SIG-M5 (cell line): Measurements from ENCODE around the gene RAB3A.
A peak's percentile ranks its signal among the peaks of the same experiment; 100 is the strongest.

ENCODE experiments used
- DNase-seq: peaks from one replicate; lab custom pipeline; 2025; lab: John Stamatoyannopoulos, UW

RAB3A gene, protein sequence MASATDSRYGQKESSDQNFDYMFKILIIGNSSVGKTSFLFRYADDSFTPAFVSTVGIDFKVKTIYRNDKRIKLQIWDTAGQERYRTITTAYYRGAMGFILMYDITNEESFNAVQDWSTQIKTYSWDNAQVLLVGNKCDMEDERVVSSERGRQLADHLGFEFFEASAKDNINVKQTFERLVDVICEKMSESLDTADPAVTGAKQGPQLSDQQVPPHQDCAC

DNA sequence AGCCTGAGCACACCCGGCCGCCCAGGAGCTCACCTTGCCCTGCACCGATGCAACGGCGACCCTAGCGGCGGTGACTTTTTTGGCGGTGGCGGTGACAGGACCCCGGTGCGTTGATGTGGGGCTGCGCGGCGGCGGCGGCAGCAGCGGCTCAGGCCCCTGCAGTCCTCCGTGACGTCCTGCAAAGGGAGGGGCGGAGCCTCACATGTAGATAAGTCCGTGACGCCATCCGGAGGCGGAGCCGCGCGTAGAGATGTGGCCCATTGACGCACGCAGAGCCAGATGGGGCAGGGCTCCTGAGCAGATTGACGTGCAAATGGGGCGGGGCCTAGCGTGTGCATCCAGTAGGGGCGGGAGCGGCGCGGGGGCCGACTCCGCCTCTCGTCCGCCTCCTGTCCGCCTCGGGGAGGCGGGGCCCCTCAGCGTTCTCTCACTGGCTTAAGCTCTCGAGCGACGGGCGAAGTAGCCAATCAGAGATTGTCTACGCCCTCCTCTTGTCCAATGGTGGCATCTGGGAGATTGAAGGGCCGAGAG is at the start of gene RAB3A:
Gene RAB3A (minus strand): TSS at position 180 of the 531 bp plus-strand sequence. CDS start 1,302 bp downstream, outside the sequence.
- peak; percentile 92 for DNase-seq

DNA sequence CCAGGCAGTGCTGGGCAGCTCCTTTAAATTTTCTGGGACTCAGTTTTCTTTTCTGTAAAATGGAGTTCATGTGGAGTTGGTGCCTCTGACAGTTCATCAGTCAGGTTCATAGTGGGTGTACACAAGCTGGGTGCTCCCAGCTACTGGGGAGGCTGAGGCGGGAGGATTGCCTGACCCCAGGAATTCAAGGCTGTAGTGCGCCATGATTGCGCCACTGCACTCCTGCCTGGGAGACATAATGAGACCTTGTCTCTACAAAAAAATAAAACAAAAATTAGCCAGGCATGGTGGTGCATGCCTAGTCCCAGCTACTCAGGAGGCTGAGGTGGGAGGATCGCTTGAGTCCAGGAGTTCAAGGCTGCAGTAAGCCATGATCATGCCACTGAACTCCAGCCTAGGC is 49.3 kb upstream of the RAB3A start:
- DNase-seq, result no peak

DNA sequence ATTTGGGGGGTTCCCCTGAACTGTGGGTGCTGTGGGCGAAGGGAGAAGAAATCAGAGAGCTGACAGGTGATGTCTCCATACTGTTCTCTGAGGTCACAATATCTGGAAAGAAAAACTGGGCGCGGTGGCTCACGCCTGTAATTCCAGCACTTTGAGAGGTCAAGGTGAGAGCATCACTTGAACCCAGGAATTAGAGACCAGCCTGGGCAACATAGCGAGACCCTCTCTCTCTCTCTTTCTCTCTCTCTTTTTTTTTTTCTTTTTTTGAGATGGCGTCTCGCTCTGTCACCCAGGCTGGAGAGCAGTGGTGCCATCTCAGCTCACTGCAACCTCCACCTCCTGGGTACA is 48.5 kb upstream of the RAB3A start:
- DNase-seq, result no peak

DNA sequence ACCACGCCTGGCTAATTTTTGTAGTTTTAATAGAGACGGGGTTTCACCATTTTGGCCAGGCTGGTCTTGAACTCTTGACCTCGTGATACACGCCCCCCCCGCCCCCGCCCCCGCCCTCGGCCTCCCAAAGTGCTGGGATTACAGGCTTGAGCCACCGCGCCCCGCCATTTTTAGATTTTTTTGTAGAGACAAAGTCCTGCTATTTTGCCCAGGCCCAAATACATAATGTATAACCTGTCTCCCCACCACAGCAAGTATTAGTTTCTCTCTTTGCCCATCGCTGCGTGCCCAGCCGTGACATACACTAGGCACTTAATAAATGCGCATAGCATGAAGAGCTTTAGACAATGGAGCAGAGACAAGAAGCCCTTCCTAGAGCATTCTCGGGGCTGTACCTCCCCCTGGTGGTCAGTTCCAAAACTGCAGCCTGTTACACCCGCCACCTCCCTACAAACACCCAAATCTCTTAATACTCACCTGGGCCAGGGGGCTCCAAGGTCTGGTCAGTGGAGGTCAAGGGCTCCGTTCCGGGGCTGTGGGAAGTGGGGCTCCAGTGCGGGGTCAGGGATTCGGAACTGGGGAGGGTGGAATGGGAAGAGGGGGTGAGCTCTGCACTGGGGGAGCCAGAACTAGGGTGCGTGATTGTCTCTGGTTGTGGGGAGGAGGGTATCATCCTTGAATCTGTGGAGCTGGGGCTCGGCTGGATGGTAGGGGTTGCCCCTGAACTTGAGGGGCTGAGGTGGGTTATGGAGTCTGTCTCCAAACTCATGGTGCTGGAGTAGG is 47.9 kb upstream of the RAB3A start:
- no peak for DNase-seq

DNA sequence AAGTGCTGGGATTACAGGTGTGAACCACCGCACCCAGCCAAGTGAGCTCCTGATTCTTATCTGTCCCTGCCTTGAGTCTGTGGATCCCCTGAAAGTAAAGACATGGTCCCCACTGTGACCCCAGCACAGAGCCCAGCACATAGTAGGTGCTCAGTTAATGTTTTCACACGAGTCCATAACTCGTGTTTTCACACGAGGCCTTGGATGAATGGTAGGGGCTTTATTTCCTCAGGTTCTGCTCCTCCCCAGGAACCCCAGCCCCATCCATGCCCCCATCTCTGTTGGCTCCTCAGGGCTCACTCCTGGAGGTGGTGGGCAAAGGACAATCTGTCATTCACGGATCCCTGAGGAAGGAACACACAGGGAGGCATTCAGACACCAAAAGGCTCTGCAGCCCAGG is 46.0 kb upstream of the RAB3A start:
- DNase-seq, result no peak

DNA sequence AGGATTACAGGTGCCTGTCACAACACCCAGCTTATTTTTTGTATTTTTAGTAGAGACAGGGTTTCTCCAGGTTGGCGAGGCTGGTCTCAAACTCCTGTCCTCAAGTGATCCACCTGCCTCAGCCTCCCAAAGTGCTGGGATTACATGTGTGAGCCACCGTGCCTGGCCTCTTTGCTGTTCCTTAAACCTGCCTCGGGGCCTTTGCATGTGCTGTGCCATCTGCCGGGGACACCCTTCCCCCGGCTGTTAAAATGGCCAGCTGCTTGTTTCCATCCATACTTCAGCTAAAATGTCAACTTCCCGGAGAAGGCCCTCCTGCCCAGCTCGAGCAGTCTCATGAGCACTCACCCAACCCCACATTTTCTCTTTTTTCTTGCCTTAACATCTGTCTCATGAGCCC is 41.5 kb upstream of the RAB3A start:
- DNase-seq, result no peak

DNA sequence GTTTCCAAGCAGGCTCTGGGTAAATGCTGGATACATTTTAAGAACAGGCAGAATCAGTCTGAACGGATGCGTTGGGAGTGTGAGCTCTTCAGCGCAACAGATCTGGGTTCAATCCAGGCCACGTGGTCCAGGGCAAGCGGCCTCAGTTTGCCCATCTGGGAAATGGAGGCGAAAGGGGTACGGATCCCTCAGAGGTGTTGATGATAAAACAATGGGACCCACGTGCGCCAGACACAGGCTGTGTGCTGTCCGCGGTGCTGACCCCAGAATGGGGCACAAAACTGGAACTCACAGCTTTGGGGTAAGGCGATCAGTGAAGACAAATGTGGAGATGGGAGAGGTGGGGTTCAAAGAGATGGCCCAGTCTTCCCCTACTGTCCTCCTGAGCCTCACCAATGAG is 35.5 kb upstream of the RAB3A start:
- DNase-seq, result no peak

DNA sequence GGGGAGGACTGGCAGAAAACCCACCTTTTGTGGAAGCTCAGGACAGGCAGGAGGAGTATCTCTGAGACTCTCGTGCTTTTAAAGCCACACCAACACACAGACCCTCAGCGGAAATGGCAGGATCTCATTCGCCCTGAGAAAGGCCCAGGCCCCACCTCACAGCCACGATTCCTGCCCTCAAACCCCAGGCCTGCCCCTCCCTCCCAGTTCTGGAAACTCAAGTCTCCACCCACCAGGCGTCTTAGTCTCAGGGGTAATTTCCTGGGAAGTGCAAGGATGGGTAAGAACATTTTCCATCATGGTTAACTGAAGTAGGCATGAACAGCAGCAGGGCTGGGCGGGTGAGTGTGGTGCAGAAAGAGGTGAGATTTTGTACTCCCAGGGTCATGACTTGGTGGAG is 30.4 kb upstream of the RAB3A start:
- DNase-seq, result no peak

DNA sequence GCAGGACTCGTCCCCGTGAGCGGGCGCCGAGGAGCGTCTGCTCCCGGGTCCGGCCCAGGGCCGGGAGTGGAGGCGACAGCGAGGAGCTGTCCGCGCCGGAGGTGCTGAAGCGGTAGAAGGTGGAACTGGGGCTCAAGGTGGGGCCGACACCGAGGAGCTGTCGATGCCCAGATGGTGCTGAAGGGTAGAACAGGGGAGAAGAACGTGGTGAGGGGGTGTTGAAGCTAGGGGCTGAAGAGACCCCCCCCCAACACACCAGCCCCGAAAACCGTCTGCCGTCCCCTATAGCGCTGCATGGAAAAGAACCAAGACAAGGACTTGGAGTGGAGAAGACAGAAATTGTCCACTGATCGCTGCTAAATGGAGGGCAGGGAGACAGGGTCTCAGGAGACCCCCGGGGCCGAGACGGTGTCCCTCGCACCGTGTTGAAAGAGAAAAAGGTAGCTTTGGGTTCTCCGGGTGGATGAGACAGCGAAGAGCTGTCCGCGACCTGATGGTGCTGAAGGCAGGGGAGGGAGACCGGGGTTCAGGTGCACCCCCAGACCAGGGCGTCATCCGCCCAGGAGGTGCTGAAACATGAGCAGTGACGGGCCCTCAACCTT is 29.5 kb upstream of the RAB3A start:
- DNase-seq, result no peak

DNA sequence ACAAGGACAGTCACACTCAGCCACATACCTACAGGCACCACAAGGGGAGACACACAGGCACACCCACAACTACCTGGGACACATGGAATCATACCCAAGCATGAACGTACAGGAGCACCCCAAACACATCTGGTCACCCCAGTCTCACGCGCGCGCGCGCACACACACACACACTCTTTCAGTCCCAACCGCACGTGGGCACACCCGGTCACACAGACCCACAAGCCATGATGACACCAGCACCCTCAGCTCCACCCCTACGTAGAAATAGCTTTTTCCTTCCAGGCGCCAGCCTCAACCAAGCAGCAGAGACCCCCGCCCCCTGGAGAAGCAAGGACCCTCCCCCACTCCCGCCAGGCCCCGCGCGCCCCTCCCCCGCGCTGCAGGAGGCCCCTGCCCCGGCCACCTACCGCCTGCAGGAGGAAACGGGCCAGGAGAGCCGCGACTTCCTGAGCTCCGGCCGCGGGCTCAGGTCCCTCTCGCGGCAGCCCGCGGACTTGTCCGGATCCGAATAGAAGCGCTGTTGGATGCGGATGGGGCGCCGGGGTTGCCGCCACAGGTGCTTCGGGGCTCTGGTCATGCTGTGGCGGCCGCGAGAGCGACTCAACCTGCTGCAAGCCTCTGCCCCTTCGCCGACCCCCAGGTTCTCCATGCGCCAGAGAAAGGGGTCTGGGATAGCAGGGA is 28.8 kb upstream of the RAB3A start:
- DNase-seq, result no peak

DNA sequence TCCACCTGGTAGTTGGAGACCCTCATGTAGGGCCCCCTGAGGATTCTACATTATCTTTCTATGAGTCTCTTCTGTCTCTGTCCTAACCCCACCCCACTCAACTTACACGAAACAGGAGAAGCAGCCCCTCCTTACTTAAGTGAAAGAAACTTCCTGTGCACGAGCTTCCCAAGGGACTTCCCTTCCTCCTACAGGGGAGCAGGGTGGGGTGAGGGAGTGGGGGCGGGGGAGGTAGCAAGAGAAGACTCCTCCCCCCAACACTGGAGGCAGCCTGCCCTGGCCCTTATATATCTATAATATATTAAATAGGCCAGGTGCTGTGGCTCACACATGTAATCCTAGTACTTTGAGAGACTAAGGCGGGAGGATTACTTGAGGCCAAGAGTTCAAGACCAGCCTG is 27.9 kb upstream of the RAB3A start:
- DNase-seq, result no peak

DNA sequence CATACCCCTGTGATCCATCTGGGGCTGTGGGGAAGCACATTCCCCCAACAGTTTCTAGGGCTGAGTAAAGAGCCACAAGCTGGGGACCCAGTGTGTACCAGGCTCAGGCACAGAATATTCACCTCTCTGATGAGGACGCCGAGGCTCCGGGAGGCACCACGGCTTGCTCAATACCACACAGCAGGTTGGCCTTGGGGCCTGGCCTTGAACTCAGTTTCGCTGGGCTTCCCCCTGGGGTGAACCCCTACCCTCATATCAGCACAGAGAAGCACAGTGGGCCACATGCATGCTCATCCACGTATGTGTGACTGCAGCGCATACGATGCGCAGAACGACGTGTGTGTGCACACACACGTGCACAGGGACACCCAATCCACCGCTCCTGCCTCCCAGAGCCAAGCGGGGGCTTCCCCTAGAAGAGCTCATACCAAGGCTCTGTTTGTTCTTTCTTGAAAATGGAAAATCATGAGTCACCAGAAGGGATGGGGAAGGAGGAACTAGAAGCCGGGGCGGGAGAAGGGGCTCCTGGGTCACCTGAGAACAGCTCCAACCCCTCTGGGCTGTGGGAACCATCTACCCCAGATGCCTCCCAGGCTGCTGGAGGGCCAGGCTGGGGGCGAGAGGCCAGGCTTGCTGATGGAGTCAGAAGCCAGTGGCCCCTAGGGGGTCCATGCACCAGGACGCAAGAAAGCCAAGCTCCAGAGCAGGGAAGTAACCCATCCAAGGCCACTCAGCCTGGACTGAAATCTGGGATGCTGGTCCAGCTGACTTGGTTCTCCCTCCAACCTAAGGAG is 27.3 kb upstream of the RAB3A start:
- no peak for DNase-seq

DNA sequence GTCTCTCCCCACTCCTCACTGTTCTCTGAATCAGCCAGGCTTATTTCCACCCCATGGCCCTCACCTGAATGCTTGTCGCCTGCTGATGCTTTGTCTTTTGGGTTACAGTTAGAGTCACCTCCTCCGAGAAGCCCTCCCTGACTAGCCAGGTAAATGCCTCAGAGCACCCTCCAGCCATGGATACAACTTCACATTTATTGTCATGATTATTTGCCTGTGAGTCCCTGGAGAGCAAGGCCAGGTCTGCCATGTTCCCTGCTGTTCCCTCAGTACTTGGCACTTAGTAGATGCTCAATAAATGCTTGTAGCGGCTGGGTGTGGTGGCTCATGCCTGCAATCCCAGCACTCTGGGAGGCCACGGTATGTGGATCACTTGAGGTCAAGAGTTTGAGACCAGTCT is 26.1 kb upstream of the RAB3A start:
- DNase-seq, result no peak

DNA sequence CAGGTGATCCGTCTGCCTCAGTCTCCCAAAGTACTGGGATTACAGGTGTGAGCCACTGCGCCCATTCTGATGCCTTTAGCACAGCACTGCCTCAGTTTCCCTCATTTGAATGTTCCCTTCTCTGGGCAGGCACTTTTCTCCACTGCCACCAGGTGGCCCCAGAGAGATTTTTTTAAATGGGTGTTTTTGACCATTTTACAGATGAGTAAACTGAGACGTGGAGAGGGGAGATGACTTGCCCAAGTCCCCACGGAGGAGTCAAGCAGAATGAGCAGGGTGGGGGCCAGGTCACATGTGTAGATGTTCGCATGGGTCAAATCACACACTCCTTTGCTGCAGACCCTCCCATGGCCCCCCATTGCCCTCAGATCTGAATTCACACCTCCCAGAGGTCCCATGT is 25.6 kb upstream of the RAB3A start:
- no peak for DNase-seq

DNA sequence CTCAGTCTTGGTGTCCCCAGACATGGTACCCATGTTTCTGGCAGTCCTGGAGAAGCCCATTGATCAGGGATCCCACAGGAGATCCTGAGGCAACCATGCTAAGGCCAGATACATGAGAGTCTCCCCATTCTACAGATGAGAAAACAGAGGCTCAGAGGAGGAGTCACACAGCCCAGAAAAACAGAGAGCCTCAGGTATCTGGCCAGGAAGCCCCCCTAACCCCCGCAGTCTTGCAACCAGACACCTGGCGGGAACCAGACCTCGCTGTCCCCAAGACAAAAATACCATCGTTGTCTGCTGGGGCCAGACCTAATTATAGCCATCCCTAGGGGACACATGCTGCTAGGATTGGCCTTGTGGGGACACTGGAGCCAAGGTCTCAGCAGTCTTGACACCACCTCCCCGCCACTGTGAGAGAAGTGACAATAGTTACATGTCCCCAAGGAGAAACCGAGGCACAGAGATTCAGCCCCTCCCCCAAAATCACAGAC is 24.0 kb upstream of the RAB3A start:
- no peak for DNase-seq

DNA sequence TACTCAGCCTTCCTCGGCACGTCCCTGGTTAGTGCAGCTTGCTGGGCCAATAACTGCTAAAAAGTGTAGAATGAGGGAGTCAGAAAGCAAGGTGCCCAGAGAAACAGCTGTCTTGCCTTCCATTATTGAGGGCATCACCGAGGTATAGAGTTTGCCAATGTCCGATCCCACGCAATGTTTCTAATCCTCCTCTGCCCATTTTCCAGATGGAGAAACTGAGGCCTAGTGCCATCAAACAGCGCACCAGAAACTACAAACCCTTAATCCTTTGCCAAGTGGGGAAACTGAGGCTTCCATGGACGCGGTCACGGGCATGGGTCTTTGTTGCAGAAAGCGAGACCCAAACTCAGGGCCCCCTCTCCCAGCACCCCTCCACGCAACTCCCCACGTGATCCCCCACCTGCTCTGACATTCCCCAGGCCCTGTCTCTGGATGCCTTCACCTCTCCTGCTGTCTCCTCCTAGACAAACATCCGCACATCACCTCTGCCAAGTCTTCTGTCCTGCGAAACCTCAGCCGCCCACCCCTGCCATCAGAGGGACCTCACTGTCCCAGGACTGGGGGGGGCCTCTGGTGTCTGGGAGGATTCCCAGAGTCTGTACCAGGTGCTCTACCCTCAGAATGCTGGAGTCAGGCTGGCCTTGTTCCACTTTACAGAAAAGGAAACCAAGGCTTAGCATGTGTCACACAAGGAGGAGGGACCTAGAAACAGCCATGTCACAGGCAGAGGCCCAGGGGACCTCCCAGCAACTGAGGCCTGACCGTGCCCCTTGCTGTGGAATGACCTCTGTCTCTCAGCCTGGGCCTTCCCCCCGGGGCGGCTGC is 23.3 kb upstream of the RAB3A start:
- DNase-seq, result no peak

DNA sequence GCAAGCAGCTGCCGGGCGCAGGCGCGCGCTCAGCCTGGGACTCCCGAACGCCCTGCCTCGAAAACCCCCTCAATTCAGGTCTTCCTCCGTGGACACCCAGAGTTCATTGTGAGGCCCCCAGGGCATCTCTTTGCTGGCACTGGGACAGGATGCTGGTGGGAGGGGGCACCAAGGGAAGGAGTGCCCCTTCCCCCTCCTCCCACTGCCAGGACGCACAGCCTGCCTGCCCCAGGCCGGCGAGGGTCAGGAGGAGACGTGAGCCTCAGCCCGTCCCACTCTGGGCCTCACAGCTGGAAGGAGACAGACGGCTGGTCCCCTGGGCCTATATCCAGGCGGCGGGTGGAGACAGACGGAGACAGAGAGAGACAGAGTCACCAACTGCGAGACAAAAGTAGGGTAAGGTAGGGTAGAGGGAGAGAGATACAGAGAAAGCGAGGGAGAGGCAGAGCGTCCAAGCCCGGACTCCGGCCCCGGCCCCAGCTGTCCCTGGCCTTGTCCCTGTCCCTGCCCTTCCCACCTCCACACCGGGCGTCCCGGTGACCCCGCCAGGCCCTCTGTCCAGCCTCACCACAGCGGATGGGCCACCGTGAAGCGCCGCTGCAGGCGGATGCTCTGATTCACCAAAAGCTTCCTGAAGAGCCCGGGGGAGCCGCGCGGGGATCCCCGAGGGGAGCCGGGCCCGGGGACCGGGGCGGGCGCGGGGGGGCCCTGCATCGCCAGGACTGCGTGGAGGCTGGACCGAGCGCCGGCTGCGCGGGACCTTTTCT is 22.0 kb upstream of the RAB3A start, which contains the start of gene PDE4C:
Gene PDE4C (minus strand): TSS at position 737 of the 767 bp plus-strand sequence. CDS start 23 bp downstream, at position 714.
- DNase-seq, result no peak

DNA sequence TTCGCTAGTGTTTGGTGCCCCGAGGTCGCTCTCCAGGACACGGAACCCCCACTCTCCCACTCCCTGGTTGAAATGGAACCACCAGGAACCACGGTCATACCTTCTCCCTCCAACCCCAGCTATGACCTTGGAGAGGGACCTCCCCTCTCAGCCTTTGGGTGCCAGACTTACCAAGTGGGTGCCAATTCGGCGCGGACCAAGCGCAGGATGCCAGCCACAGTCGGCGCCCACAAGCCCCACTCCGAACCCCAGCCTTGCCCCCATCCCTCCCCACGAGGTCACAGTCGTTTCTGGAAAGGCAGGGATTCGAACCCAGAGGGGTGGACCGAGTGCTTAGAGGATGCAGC is 21.5 kb upstream of the RAB3A start:
- DNase-seq, result no peak

DNA sequence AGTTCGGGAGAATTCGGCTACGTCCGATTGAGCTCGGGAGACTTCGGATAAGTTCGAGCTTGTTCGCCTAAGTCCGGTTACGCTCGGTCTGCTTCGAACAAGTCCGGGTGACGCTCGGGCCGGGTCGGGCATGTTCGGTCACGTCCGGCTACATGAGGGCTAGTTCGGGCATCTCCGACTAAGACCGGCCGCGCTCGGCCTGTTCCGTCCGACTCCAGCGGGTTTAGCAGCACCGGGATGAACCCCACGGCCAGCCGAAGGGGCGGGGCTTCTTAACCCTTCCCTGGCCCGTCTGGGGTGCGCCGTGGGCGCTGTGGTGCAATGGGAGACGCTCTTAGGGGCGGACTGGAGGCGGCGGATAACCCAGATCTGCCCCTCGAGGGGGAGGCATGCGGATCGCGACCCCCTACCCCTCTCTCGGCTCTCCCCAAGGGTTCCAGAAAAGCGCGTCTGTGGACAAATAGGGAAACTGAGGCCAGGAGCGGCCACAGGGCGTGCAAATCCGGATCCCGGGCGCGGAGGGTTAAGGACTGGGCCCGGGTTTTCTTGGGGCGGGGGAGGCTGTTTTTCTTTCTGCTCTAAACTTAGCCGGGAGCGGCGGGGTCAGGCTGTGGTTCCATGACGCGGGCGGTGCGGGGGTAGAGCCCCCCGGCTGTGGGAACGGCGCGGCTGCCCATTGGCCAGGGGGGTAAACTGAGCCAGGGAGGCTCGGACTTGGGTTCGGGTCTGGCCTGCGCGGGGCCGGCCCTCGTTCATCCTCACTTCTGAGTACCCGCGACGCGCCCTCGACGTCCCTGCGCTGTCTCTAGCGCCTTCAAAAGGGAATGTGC is 20.9 kb upstream of the RAB3A start:
- peak; percentile 47 for DNase-seq
